Activated CD4-positive, alpha-beta memory T cell treated with anti-CD3 and anti-CD28 coated beads for 36 hours (primary cell): ENCODE data around the gene XAB2. TPM values are rescaled to one million over a fixed set of nuclear protein-coding genes. Genes with fewer than 3 reads are reported as not detected.
A peak's percentile ranks its signal among the peaks of the same experiment; 100 is the strongest.

Experiments used
- CTCF ChIA-PET: fragments of 350-600 bp; sonication (Branson Sonifier 250); formaldehyde crosslinking; loops from one replicate; lab custom pipeline; 2021; ENCODE audit warnings: antibody characterized with exemption, inconsistent platforms; lab: Charles Lee
- POLR2A ChIA-PET: fragments of 350-600 bp; sonication (Branson Sonifier 250); formaldehyde crosslinking; loops from one replicate; lab custom pipeline; 2021; ENCODE audit warnings: antibody characterized with exemption; lab: Charles Lee
- DNase-seq: peaks from one replicate; pipeline ENCODE4 v3.0.0-alpha.2; 2020
- H3K27ac Mint-ChIP-seq: one replicate; pipeline ENCODE4 v1.8.0; 2021; ENCODE audit warnings: mixed read lengths
- H3K27me3 Mint-ChIP-seq: one replicate; pipeline ENCODE4 v1.8.0; 2021; ENCODE audit warnings: mixed read lengths
- H3K36me3 Mint-ChIP-seq: one replicate; pipeline ENCODE4 v1.8.0; 2021; ENCODE audit warnings: mixed read lengths
- H3K4me1 Mint-ChIP-seq: one replicate; pipeline ENCODE4 v1.8.0; 2021; ENCODE audit warnings: low read depth, mixed read lengths
- H3K4me3 Mint-ChIP-seq: one replicate; pipeline ENCODE4 v1.8.0; 2021; ENCODE audit warnings: mild to moderate bottlenecking, mixed read lengths
- H3K9me3 Mint-ChIP-seq: one replicate; pipeline ENCODE4 v1.8.0; 2021; ENCODE audit warnings: mixed read lengths
- intact Hi-C: fragments of 100-400 bp; cut with micrococcal nuclease; formaldehyde crosslinking; loops from one replicate; pipeline ENCODE4 v1.15.1; 2023
- total RNA-seq, 2 experiments: library from RNA; stranded (reverse); gene quantifications; one replicate each; pipeline ENCODE4 v1.2.3, GENCODE V29; 2021

Gene XAB2
- total RNA-seq, 2 experiments from 2014 or later, result 50.0 to 52.4 TPM

DNA sequence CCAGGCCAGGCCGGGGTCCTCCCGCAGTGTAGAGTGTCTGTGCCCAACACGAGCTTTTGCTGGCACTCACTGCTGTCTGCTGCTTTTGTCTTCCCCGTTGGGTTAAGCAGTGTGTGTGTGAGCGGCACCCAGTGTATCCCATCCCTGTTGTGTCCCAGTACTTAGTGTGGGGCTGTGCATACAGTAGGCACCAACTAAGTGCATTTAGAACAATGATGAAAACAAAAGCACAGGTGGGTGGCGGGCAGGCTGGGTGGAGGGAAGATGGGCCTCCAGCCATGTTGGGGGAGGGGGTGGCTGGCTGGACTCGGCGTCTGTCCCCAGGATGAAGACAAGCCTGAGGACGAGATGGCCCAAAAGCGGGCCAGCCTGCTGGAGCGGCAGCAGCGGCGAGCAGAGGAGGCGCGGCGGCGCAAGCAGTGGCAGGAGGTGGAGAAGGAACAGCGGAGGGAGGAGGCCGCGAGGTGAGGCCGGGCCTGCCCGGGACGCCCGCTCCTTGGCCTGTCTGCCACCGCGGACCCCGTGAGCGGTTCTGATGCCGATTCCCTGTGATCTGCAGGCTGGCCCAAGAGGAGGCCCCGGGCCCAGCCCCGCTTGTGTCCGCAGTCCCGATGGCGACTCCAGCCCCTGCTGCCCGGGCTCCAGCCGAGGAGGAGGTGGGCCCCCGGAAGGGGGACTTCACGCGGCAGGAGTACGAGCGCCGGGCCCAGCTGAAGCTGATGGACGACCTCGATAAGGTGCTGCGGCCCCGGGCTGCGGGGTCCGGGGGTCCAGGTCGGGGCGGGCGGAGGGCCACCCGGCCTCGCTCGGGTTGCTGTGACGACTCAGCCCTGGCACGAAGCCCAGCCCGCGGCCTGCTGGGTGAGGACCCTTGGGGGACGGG, 14.2 kb downstream of the XAB2 start:
- H3K27me3 Mint-ChIP-seq, result no peaks in the 10 kb centered on the region
- no peaks in the 10 kb centered on the region for H3K4me1 Mint-ChIP-seq
- DNase-seq, result no peak
- peaks cover 21% of the 10 kb centered on the region for H3K36me3 Mint-ChIP-seq
- no peaks in the 10 kb centered on the region for H3K9me3 Mint-ChIP-seq
- no peak overlapping the region for H3K4me3 Mint-ChIP-seq
- intact Hi-C loops, result no loop called here
- CTCF ChIA-PET, result no interaction called here
- H3K27ac Mint-ChIP-seq, result no peak overlapping the region
- POLR2A ChIA-PET, result no interaction called here

DNA sequence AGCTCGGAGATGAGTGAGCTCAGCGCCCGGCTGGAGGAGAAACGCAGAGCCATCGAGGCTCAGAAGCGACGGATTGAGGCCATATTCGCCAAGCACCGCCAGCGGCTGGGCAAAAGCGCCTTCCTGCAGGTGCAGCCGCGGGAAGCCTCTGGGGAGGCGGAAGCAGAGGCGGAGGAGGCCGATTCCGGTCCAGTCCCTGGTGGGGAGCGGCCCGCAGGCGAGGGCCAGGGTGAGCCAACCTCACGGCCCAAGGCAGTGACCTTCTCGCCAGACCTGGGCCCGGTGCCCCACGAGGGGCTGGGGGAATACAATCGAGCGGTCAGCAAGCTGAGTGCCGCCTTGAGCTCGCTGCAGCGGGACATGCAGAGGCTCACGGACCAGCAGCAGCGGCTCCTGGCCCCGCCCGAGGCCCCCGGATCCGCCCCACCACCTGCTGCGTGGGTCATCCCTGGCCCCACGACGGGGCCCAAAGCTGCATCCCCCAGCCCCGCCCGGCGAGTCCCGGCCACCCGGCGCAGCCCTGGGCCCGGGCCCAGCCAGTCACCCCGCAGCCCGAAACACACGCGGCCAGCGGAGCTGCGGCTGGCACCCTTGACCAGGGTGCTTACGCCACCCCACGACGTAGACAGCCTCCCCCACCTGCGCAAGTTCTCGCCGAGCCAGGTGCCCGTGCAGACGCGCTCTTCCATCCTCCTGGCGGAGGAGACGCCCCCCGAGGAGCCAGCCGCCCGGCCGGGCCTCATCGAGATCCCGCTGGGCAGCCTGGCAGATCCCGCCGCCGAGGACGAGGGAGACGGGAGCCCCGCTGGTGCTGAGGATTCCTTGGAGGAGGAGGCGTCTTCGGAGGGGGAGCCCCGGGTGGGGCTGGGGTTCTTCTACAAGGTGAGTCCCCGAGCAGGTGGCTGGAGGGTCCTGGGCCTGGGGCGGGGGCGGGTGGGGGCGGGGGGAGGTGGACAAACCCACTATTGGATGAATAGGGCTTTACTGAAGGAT, 16.8 kb downstream of the XAB2 start:
- H3K36me3 Mint-ChIP-seq, result peaks cover 6% of the 10 kb centered on the region
- H3K9me3 Mint-ChIP-seq, result no peaks in the 10 kb centered on the region
- no peaks in the 10 kb centered on the region for H3K27me3 Mint-ChIP-seq
- H3K27ac Mint-ChIP-seq, result no peak overlapping the region
- CTCF ChIA-PET, result interaction anchor here (0.7 kb wide), 1 partner anchor 194 kb away, joined by 4 read pairs; no protein-coding TSS in a partner anchor
- no peak overlapping the region for H3K4me3 Mint-ChIP-seq
- POLR2A ChIA-PET, result no interaction called here
- H3K4me1 Mint-ChIP-seq, result no peaks in the 10 kb centered on the region
- intact Hi-C loops, result no loop called here
- no peak for DNase-seq

DNA sequence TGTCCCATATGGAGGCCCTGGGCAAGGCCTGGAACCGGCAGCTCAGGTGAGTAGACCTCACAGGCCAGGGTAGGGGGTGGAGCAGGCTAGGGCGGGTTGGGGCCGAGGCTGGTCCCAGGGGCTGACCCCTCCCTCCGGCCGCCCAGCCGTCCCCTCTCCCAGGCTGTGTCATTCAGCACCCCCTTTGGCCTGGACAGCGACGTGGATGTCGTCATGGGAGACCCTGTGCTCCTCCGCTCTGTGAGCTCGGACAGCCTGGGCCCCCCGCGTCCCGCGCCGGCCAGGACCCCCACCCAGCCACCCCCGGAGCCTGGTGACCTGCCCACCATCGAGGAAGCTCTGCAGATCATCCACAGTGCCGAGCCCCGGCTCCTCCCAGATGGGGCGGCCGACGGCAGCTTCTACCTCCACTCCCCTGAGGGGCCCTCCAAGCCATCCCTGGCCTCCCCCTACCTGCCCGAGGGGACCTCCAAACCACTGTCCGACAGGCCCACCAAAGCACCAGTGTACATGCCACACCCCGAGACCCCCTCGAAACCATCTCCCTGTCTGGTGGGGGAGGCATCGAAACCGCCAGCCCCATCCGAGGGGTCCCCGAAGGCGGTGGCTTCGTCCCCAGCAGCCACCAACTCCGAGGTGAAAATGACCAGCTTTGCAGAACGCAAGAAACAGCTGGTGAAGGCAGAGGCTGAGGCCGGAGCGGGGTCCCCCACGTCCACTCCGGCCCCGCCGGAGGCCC, 17.6 kb downstream of the XAB2 start:
- ChIA-PET CTCF (interaction anchor here (0.7 kb wide), 1 partner anchor 195 kb away, joined by 4 read pairs; no protein-coding TSS in a partner anchor), POLR2A (no interaction called here)
- H3K27me3 Mint-ChIP-seq, result no peaks in the 10 kb centered on the region
- no peak for DNase-seq
- no peak overlapping the region for H3K27ac Mint-ChIP-seq
- no peaks in the 10 kb centered on the region for H3K36me3 Mint-ChIP-seq
- no peaks in the 10 kb centered on the region for H3K9me3 Mint-ChIP-seq
- H3K4me3 Mint-ChIP-seq, result no peak overlapping the region
- no peaks in the 10 kb centered on the region for H3K4me1 Mint-ChIP-seq
- intact Hi-C loops, result no loop called here

DNA sequence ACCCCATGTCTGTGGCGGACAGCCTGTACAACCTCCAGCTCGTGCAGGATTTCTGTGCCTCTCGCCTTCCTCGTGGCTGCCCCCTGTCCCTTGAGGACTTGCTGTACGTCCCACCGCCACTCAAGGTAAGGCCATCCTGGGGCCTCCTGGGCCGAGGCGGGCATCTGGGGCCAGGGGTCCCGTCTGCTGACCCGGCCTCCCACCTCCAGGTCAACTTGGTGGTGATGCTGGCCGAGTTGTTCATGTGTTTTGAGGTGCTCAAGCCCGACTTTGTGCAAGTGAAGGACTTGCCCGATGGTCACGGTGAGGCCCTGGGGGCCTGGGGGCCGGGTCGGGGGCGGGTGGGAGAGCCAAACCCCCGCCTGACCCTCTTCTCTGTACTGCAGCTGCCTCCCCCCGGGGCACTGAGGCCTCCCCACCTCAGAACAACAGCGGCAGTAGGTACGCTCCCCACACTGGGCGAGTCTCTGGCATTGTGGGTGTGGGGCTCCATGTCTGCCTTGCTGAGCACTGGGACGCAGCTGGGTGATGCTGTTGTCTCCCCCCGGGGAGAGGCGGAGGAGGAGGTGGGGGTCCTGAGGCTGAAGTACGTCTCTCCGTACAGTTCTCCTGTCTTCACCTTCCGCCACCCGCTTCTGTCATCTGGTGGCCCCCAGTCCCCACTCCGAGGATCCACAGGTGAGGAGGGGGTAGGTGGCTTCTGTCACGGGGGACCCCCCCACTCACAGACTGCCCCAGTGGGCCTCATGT, 18.7 kb downstream of the XAB2 start:
- no peaks in the 10 kb centered on the region for H3K9me3 Mint-ChIP-seq
- POLR2A ChIA-PET, result interaction anchor here (0.6 kb wide), 1 partner anchor 388 kb away, joined by 3 read pairs; no protein-coding TSS in a partner anchor
- H3K36me3 Mint-ChIP-seq, result no peaks in the 10 kb centered on the region

DNA sequence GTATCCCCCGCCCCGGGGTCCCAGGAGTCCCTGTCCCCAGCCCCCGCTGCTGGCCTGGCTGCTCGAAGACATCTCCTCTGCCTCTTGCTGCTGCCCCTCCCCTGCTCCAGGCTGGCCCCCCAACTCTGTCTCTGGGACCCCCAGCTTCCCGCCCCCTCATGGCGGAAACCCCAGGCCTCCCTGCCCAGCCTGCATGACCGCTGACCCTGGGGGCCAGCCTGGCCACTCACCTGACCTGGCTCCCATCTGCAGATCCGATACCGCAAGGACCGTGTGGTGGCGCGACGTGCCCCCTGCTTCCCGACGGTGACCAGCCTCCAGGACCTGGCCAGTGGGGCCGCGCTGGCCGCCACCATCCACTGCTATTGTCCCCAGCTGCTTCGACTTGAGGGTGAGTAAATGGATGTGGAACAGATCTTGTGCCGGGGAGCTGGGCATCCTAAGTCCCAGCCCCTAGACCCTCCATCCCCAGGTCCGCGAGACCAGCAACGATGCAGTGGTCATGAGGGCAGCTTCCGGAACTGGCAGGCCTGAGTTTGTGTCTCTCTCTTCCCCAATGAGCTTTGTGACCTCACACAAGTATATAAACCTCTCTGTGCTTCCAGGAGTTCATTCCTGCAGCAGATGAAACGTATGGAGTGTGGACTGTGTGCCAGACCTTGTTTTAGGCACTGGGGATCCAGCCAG, 21.3 kb downstream of the XAB2 start:
- no peaks in the 10 kb centered on the region for H3K9me3 Mint-ChIP-seq
- intact Hi-C loops, result no loop called here
- DNase-seq, result no peak
- no peaks in the 10 kb centered on the region for H3K4me1 Mint-ChIP-seq
- ChIA-PET CTCF (interaction anchor here (1.0 kb wide), 1 partner anchor 40 kb away, joined by 3 read pairs; no protein-coding TSS in a partner anchor), POLR2A (no interaction called here)
- no peak overlapping the region for H3K27ac Mint-ChIP-seq
- no peaks in the 10 kb centered on the region for H3K36me3 Mint-ChIP-seq
- H3K27me3 Mint-ChIP-seq, result peaks cover 6% of the 10 kb centered on the region
- H3K4me3 Mint-ChIP-seq, result no peak overlapping the region

More for the DNA sequence above, 18.7 kb downstream of the XAB2 start:
- Mint-ChIP-seq H3K4me3 (no peak overlapping the region), H3K27ac (no peak overlapping the region), H3K4me1 (no peaks in the 10 kb centered on the region), H3K27me3 (no peaks in the 10 kb centered on the region)
- CTCF ChIA-PET, result no interaction called here
- intact Hi-C loops, result no loop called here
- no peak for DNase-seq

DNA sequence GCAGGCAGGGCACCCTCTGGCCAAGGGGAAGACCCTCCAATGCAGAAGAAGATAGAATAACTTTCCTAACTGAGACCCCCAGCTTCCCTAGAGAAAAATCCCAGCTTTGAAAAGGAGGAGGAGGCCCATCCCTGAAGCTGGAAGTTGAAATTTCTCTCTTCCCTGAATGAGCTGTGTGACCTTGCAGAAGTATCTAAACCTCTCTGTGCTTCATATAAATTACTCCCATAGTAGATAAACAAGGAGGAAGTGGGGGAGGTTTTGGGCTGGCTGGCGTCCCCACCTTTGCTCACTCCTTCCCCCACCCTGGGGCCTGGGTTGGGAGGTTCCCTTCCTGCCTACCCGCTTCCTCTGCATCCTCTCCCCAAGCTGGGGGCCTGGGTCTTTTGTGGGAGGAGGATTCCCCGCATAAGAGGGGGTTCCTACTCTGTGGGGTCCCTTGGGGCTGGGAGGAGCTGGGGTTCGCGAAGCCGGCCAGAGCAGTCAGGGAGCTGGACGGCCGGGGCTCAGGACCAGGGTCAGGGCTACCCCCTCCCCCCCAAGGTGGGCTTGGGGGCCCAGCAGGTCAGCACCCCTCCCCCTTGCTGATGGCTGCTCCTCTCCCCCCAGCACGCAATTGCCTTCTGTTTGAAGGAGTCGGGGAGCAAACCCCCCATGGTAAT, 22.0 kb downstream of the XAB2 start:
- Mint-ChIP-seq H3K4me1 (no peaks in the 10 kb centered on the region), H3K36me3 (no peaks in the 10 kb centered on the region), H3K27ac (no peak overlapping the region), H3K27me3 (peaks cover 6% of the 10 kb centered on the region), H3K4me3 (no peak overlapping the region), H3K9me3 (no peaks in the 10 kb centered on the region)
- DNase-seq, result no peak
- intact Hi-C loops, result no loop called here
- ChIA-PET CTCF (interaction anchor here (2.6 kb wide), 1 partner anchor 39 kb away, joined by 18 read pairs; no protein-coding TSS in a partner anchor), POLR2A (no interaction called here)

DNA sequence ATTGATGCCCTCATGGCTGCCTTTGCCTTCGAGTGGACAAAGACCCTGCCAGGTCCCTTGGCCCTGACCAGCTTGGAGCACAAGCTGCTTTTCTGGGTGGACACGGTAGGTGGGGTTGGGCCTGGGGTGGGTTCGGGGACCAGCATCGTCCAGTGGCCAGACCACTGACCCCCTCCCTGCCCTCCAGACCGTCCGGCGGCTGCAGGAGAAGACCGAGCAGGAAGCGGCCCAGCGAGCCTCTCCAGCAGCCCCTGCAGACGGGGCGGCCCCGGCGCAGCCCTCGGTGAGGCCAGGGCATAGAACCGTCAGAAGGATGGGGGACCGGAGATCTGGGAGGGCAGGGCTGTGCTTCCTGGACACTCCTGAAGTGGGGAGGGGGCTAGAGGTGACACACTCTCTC, 23.1 kb downstream of the XAB2 start:
- Mint-ChIP-seq H3K4me1 (no peaks in the 10 kb centered on the region), H3K36me3 (no peaks in the 10 kb centered on the region), H3K9me3 (no peaks in the 10 kb centered on the region), H3K27me3 (peaks cover 10% of the 10 kb centered on the region), H3K4me3 (no peak overlapping the region), H3K27ac (no peak overlapping the region)
- POLR2A ChIA-PET, result no interaction called here
- intact Hi-C loops, result no loop called here
- CTCF ChIA-PET, result interaction anchor here (2.6 kb wide), 1 partner anchor 38 kb away, joined by 18 read pairs; no protein-coding TSS in a partner anchor
- no peak for DNase-seq

DNA sequence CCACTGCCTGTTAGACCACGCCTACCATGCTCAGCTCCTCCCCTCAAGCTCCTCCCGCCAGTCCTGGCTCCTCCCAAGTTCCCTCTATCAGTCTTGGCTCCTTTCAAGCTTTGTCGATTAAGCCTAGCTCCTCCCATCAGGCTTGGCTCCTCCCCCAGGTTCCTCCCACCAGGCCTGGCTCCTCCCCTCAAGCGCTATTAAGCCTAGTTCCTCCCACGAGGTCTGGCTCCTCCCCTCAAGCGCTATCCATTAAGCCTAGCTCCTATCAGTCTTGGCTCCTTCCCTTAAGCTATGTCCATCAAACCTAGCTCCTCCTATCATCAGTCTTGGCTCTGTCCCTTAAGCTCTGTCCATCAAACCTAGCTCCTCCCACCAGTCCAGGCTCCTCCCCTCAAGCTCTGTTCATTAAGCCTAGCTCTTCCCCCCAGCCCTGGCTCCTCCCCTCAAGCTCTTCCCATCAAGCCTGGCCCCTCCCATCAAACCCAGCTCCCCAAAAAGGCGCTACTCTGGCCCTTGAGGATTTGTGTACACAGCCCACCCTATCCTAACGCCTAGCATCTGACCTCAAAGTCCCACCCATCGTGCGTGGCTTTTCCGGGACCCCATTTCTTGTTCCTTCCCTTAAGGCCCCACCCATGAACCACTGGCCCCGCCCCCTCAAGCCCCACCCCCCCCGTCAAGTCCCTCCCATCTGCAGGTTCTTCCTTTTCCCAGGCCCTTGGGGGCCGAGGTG, 23.7 kb downstream of the XAB2 start:
- Mint-ChIP-seq H3K27me3 (peaks cover 12% of the 10 kb centered on the region), H3K4me3 (no peak overlapping the region), H3K36me3 (no peaks in the 10 kb centered on the region), H3K27ac (no peak overlapping the region), H3K9me3 (no peaks in the 10 kb centered on the region), H3K4me1 (no peaks in the 10 kb centered on the region)
- POLR2A ChIA-PET, result no interaction called here
- intact Hi-C loops, result no loop called here
- peak; percentile 49 for DNase-seq
- CTCF ChIA-PET, result interaction anchor here (2.6 kb wide), 1 partner anchor 37 kb away, joined by 18 read pairs; no protein-coding TSS in a partner anchor

DNA sequence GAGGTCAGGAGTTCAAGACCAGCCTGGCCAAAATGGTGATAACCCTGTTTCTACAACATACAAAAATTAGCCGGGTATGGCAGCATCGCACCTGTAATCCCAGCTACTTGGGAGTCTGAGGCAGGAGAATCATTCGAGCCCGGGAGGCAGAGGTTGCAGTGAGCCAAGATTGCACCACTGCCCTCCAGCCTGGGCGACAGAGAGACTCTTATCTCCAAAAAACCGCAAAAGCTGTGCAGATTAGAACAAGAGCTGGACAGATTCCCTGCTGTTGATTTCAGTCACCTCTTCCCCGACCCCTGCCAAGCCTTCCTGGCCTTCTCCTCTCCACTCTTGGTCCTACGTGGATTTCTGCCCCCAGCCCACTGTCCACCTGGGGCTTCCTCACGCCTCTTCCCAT, 25.4 kb downstream of the XAB2 start:
- Mint-ChIP-seq H3K36me3 (no peaks in the 10 kb centered on the region), H3K27me3 (peaks cover 12% of the 10 kb centered on the region), H3K4me3 (no peak overlapping the region), H3K9me3 (no peaks in the 10 kb centered on the region), H3K27ac (no peak overlapping the region), H3K4me1 (no peaks in the 10 kb centered on the region)
- intact Hi-C loops, result no loop called here
- ChIA-PET POLR2A (no interaction called here), CTCF (no interaction called here)
- DNase-seq, result no peak
